H1 (cell line): ENCODE measurements around the gene LRRC4C. TPM values are rescaled to one million over a fixed set of nuclear protein-coding genes. Genes with fewer than 3 reads are reported as not detected.

Experiments used
- CTCF ChIA-PET: fragments of 300-600 bp; sonication (Branson Sonifier 250); formaldehyde crosslinking; loops from one replicate; lab custom pipeline; 2021; ENCODE audit not compliant: partially characterized antibody; lab: Charles Lee
- POLR2A ChIA-PET: fragments of 300-600 bp; sonication (Branson Sonifier 250); formaldehyde crosslinking; loops from one replicate; lab custom pipeline; 2021; ENCODE audit warnings: inconsistent platforms; ENCODE audit not compliant: partially characterized antibody; lab: Charles Lee
- DNase-seq, 2 experiments: peaks; one replicate each; pipeline versions ENCODE4 v3.0.0 to v3.0.0-alpha.2; 2010 to 2022; ENCODE audit warnings: low spot score in 2 of 2, low read depth in 1 of 2, mixed read lengths in 1 of 2
- FAIRE-seq: peaks from 2 replicates; lab custom pipeline; 2011; peaks lifted over from hg19 to GRCh38; lab: Jason Lieb, UNC
- H2AFZ ChIP-seq: 2 replicates; pipeline ENCODE4 v1.8.1; 2012; ENCODE audit warnings: low read length, inconsistent platforms
- H2AK5ac ChIP-seq: 2 replicates; pipeline ENCODE4 v1.6.1; 2013; ENCODE audit warnings: low read depth, low read length
- H2BK120ac ChIP-seq: replicated peaks from 2 replicates; pipeline ENCODE3; 2013; ENCODE audit warnings: low read depth, low read length, inconsistent platforms
- H2BK12ac ChIP-seq: 2 replicates; pipeline ENCODE4 v1.6.1; 2013; ENCODE audit warnings: low read depth, low read length
- H2BK15ac ChIP-seq: 2 replicates; pipeline ENCODE4 v1.6.1; 2013; ENCODE audit warnings: low read length
- H2BK20ac ChIP-seq: 2 replicates; pipeline ENCODE4 v1.6.1; 2013; ENCODE audit warnings: low read length
- H2BK5ac ChIP-seq: 2 replicates; pipeline ENCODE4 v1.6.1; 2013; ENCODE audit warnings: low read depth, low read length
- H3K14ac ChIP-seq: 2 replicates; pipeline ENCODE4 v1.6.1; 2013; ENCODE audit warnings: inconsistent platforms; ENCODE audit not compliant: insufficient read length
- H3K18ac ChIP-seq: 2 replicates; pipeline ENCODE4 v1.6.1; 2013; ENCODE audit warnings: low read length; ENCODE audit errors: extremely low read depth
- H3K23ac ChIP-seq: 2 replicates; pipeline ENCODE4 v1.6.1; 2013; ENCODE audit warnings: inconsistent platforms; ENCODE audit not compliant: insufficient read length
- H3K23me2 ChIP-seq: 2 replicates; pipeline ENCODE4 v1.6.1; 2013; ENCODE audit warnings: low read depth, low read length
- H3K27ac ChIP-seq: 2 replicates; pipeline ENCODE4 v1.6.1; 2011; ENCODE audit warnings: low read depth, low read length, inconsistent platforms
- H3K27me3 ChIP-seq, 4 experiments: replicated peaks in 1 of 4; 1 replicate in 1 of 4; 2 replicates in 3 of 4; pipeline versions ENCODE4 v1.6.1 to v1.8.1; 2011 to 2013; ENCODE audit warnings: low read length in 3 of 4, mild to moderate bottlenecking in 3 of 4, inconsistent platforms in 2 of 4, mixed read lengths in 2 of 4, moderate library complexity in 1 of 4; ENCODE audit not compliant: control insufficient read depth in 3 of 4, insufficient read depth in 3 of 4; ENCODE audit errors: extremely low read depth in 1 of 4
- H3K36me3 ChIP-seq, 4 experiments: 2 replicates each; pipeline versions ENCODE4 v1.6.1 to v1.8.1; 2011 to 2013; ENCODE audit warnings: mild to moderate bottlenecking in 4 of 4, low read length in 3 of 4, moderate library complexity in 2 of 4, control low read depth in 1 of 4, inconsistent platforms in 1 of 4; ENCODE audit not compliant: insufficient read depth in 4 of 4, control insufficient read depth in 2 of 4
- H3K4ac ChIP-seq: replicated peaks from 2 replicates; pipeline ENCODE3; 2013; ENCODE audit warnings: low read length, low read depth, mixed read lengths, inconsistent platforms; ENCODE audit not compliant: insufficient read length
- H3K4me1 ChIP-seq, 4 experiments: replicated peaks in 1 of 4; 1 replicate in 1 of 4; 2 replicates in 3 of 4; pipeline versions ENCODE4 v1.6.1 to v1.8.1; 2011 to 2013; ENCODE audit warnings: low read length in 3 of 4, inconsistent platforms in 2 of 4, mixed read lengths in 1 of 4; ENCODE audit not compliant: insufficient read depth in 4 of 4, control insufficient read depth in 3 of 4
- H3K4me2 ChIP-seq, 2 experiments: 2 replicates each; pipeline versions ENCODE4 v1.6.1 to v1.8.1; 2011 to 2013; ENCODE audit warnings: low read depth in 2 of 2, low read length in 2 of 2, control low read depth in 1 of 2, inconsistent platforms in 1 of 2, mild to moderate bottlenecking in 1 of 2; ENCODE audit not compliant: insufficient read depth in 1 of 2
- H3K4me3 ChIP-seq, 4 experiments: fragments of 200-600, 300-600 bp in 1 of 4; sonication (generic), shearing (Covaris generic), sonication (Bioruptor Twin) in 1 of 4; 2 replicates each; pipeline versions ENCODE4 v1.5.1 to v1.8.1; 2011 to 2016; ENCODE audit warnings: low read length in 4 of 4, low read depth in 3 of 4, control low read depth in 2 of 4, inconsistent platforms in 2 of 4, mild to moderate bottlenecking in 2 of 4, mixed read lengths in 1 of 4, moderate library complexity in 1 of 4; ENCODE audit not compliant: insufficient read depth in 2 of 4; ENCODE audit errors: extremely low read depth in 1 of 4
- H3K56ac ChIP-seq: replicated peaks from 2 replicates; pipeline ENCODE3; 2013; ENCODE audit warnings: low read depth, mild to moderate bottlenecking, mixed read lengths, low read length, inconsistent platforms; ENCODE audit not compliant: insufficient read length
- H3K79me1 ChIP-seq: 2 replicates; pipeline ENCODE4 v1.6.1; 2013; ENCODE audit warnings: low read depth, low read length, control low read depth
- H3K79me2 ChIP-seq, 2 experiments: 2 replicates each; pipeline versions ENCODE4 v1.6.1 to v1.8.1; 2012 to 2013; ENCODE audit warnings: low read length in 2 of 2, mild to moderate bottlenecking in 2 of 2, inconsistent platforms in 1 of 2; ENCODE audit not compliant: insufficient read depth in 2 of 2, control insufficient read depth in 1 of 2
- H3K9ac ChIP-seq, 4 experiments: replicated peaks in 1 of 4; 1 replicate in 1 of 4; 2 replicates in 3 of 4; pipeline versions ENCODE4 v1.6.1 to v1.8.1; 2011 to 2013; ENCODE audit warnings: low read depth in 3 of 4, low read length in 3 of 4, control low read depth in 2 of 4, mild to moderate bottlenecking in 2 of 4, moderate library complexity in 2 of 4, inconsistent platforms in 1 of 4; ENCODE audit errors: extremely low read depth in 1 of 4
- H3K9me3 ChIP-seq, 2 experiments: 2 replicates each; pipeline versions ENCODE4 v1.6.1 to v1.8.1; 2012 to 2013; ENCODE audit warnings: mild to moderate bottlenecking in 2 of 2, moderate library complexity in 2 of 2, control low read depth in 1 of 2, inconsistent platforms in 1 of 2, low read depth in 1 of 2, low read length in 1 of 2, mixed read lengths in 1 of 2; ENCODE audit not compliant: insufficient read depth in 2 of 2
- H4K20me1 ChIP-seq, 2 experiments: replicated peaks in 1 of 2; 2 replicates each; pipeline versions ENCODE3 to v1.8.1; 2011 to 2013; ENCODE audit warnings: inconsistent platforms in 2 of 2, low read length in 2 of 2, mild to moderate bottlenecking in 1 of 2; ENCODE audit not compliant: insufficient read depth in 2 of 2, control insufficient read depth in 1 of 2
- H4K5ac ChIP-seq: 2 replicates; pipeline ENCODE4 v1.6.1; 2013; ENCODE audit warnings: low read length, low read depth, mixed read lengths, inconsistent platforms; ENCODE audit not compliant: insufficient read length
- H4K8ac ChIP-seq: 2 replicates; pipeline ENCODE4 v1.8.0; 2013; ENCODE audit warnings: mild to moderate bottlenecking, moderate library complexity, low read length, inconsistent platforms; ENCODE audit not compliant: insufficient read depth; ENCODE audit errors: extremely low read depth
- H4K91ac ChIP-seq: replicated peaks from 2 replicates; pipeline ENCODE3; 2013; ENCODE audit warnings: low read length, mixed read lengths, inconsistent platforms; ENCODE audit not compliant: insufficient read length
- FOSL1 ChIP-seq: IDR thresholded peaks from 2 replicates; pipeline ENCODE4 v1.6.1; 2011; ENCODE audit warnings: mild to moderate bottlenecking, low read depth, low read length, moderate library complexity; ENCODE audit not compliant: insufficient read depth
- GTF2F1 ChIP-seq: IDR thresholded peaks from 2 replicates; pipeline ENCODE4 v1.6.1; 2012; ENCODE audit warnings: low read depth, low read length, improper control_type of control experiment, borderline replicate concordance
- JUND ChIP-seq: IDR thresholded peaks from 2 replicates; pipeline ENCODE4 v1.6.1; 2011; ENCODE audit warnings: mild to moderate bottlenecking, improper control_type of control experiment, low read length
- NANOG ChIP-seq: IDR thresholded peaks from 2 replicates; pipeline ENCODE4 v1.6.1; 2011; ENCODE audit warnings: low read length, low read depth, mild to moderate bottlenecking, inconsistent platforms; ENCODE audit not compliant: insufficient read depth, poor library complexity, severe bottlenecking
- POLR2AphosphoS5 ChIP-seq: IDR thresholded peaks from 2 replicates; pipeline ENCODE4 v1.6.1; 2011; ENCODE audit warnings: low read depth, low read length
- TAF1 ChIP-seq: IDR thresholded peaks from 2 replicates; pipeline ENCODE4 v1.6.1; 2011; ENCODE audit warnings: mild to moderate bottlenecking, low read depth, low read length
- TAF7 ChIP-seq: optimal IDR thresholded peaks from 2 replicates; pipeline ENCODE3; 2011; ENCODE audit warnings: low read depth, mild to moderate bottlenecking, inconsistent platforms, low read length, moderate library complexity, borderline replicate concordance
- TBP ChIP-seq: IDR thresholded peaks from 2 replicates; pipeline ENCODE4 v1.6.1; 2011; ENCODE audit warnings: low read depth, low read length, improper control_type of control experiment
- TCF12 ChIP-seq: IDR thresholded peaks from 2 replicates; pipeline ENCODE4 v1.6.1; 2011; ENCODE audit warnings: low read depth, mild to moderate bottlenecking, low read length
- TEAD4 ChIP-seq: IDR thresholded peaks from 2 replicates; pipeline ENCODE4 v1.6.1; 2012; ENCODE audit warnings: low read depth, low read length, inconsistent platforms, mixed read lengths
- WGBS, 2 experiments: shearing (Covaris generic) in 1 of 2; methylation state at CpG; one replicate each; pipeline versions ENCODE4 v1.1.6 to v1.1.7; 2013 to 2015; ENCODE audit warnings: low lambda C conversion rate in 2 of 2, mixed read lengths in 2 of 2, inconsistent platforms in 1 of 2, low coverage in 1 of 2, missing lambda C conversion rate in 1 of 2; ENCODE audit not compliant: insufficient replicate concordance in 2 of 2, insufficient coverage in 1 of 2, insufficient read length in 1 of 2; ENCODE audit errors: extremely low coverage in 1 of 2, missing lambda C conversion rate in 1 of 2; 5-methylcytosine and 5-hydroxymethylcytosine counted together
- polyA plus RNA-seq, 7 experiments: library from polyadenylated mRNA; depleted of rRNA in 3 of 7; stranded (reverse) in 5 of 7; unstranded in 2 of 7; fragments of >200 nt in 5 of 7; fragments of 200-250 nt in 2 of 7; gene quantifications; 1 replicate in 5 of 7; 2 replicates in 1 of 7; 4 replicates in 1 of 7; pipeline versions ENCODE4 v1.2.1 to v1.2.3, GENCODE V29; 2011 to 2013; ENCODE audit warnings: missing spikeins in 2 of 7, mixed read lengths in 2 of 7
- total RNA-seq: library from RNA; stranded (reverse); fragmentation: NEBNext Ultra II Directional; extraction: Animal tissue kit (Norgen Biotek cat#: 25700); gene quantifications from 2 replicates; pipeline ENCODE4 v1.2.1, GENCODE V29; 2021
- TF ChIP-seq, protein P1 (sequence below): IDR thresholded peaks from 2 replicates; pipeline ENCODE4 v1.6.1; 2012; ENCODE audit warnings: low read length, inconsistent platforms

LRRC4C gene
- total and polyA plus RNA-seq, 2 of the 8 experiments (the other 6 are each of a cell fraction or from before 2014, with no cell fraction given): 0.23 to 2.2 TPM

- Histone ChIP-seq H3K4me1 (no peaks in the 10 kb centered on the region; a peak in 1 of 7 replicates), H2BK15ac (no peak overlapping the region), H3K36me3 (no peaks in the 10 kb centered on the region), H2AK5ac (no peak overlapping the region), H2AFZ (no peak overlapping the region), H4K8ac (no peak overlapping the region), H3K27ac (no peak overlapping the region), H3K14ac (no peak overlapping the region), H3K79me2 (no peaks in the 10 kb centered on the region), H3K27me3 (no peaks in the 10 kb centered on the region), H3K56ac (no peak overlapping the region), H3K79me1 (no peaks in the 10 kb centered on the region), H3K23me2 (peaks cover 2% of the 10 kb centered on the region; the same call in 1 of the 2 replicates), H4K91ac (no peak overlapping the region), H3K4ac (no peak overlapping the region), H2BK12ac (no peak overlapping the region), H3K9me3 (no peaks in the 10 kb centered on the region), H4K5ac (no peak overlapping the region), H3K4me3 (no peak overlapping the region), H3K9ac (no peak overlapping the region), H2BK120ac (no peak overlapping the region), H4K20me1 (no peaks in the 10 kb centered on the region), H3K4me2 (no peak overlapping the region; a peak in 1 of 4 replicates), H3K23ac (no peak overlapping the region), H3K18ac (no peak overlapping the region), H2BK5ac (no peak overlapping the region), H2BK20ac (no peak overlapping the region)
- POLR2A ChIA-PET: interaction anchor here (1.0 kb wide), 1 partner anchor 13 kb away, joined by 3 read pairs; no protein-coding TSS in a partner anchor
- FAIRE-seq (no peak), DNase-seq (no peak)
- WGBS, 2 experiments: 88% methylated on average over 18 of the region's 18 CpGs; no CpG with 5 or more reads in 1 of the 2 experiments
- CTCF ChIA-PET: interaction anchor here (0.9 to 1.0 kb wide), 2 partner anchors 36 to 78 kb away, joined by 3 to 4 read pairs; no protein-coding TSS in a partner anchor
- TF ChIP-seq POLR2AphosphoS5: no peak
- no peak for TF ChIP-seq NANOG
- TF ChIP-seq TCF12: no peak
- no peak for TF ChIP-seq FOSL1
- TF ChIP-seq TBP: no peak
- TF ChIP-seq JUND: no peak
- TF ChIP-seq GTF2F1: no peak
- no peak for TF ChIP-seq TEAD4
- no peak for TF ChIP-seq TAF1
- TF ChIP-seq, protein P1, sequence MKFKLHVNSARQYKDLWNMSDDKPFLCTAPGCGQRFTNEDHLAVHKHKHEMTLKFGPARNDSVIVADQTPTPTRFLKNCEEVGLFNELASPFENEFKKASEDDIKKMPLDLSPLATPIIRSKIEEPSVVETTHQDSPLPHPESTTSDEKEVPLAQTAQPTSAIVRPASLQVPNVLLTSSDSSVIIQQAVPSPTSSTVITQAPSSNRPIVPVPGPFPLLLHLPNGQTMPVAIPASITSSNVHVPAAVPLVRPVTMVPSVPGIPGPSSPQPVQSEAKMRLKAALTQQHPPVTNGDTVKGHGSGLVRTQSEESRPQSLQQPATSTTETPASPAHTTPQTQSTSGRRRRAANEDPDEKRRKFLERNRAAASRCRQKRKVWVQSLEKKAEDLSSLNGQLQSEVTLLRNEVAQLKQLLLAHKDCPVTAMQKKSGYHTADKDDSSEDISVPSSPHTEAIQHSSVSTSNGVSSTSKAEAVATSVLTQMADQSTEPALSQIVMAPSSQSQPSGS: no peak
- TF ChIP-seq TAF7: no peak
Observed at GRCh38 chr11:40280159-40281051, 1179.0 kb downstream of the LRRC4C start.
